ENCODE measurements around the gene BCAS4.
"Not testable (repeated sequence)": the region's sequence is repeated elsewhere in the genome, so short reads cannot be mapped to it uniquely, and the experiment has no call there.

Gene BCAS4

DNA sequence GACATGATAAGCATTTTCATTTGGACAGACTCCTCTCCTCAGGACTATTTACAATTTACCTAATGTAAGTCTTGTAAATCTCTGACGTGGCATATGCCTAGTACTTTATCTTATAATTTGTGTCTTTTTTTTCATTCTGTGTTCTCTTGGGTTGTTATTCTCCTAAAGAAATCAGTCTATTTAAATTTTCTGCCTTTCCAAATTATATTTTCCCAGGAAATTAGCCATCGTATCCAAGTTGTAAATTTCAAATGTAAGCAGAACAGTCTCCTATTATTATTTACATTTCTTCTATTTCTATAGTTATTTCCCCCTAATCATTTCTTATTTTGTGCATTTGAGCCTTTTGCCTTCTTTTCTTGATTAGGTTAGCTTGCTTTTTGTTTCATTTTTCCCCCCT is 17.5 kb upstream of the BCAS4 start:
- no peak for DNase-seq (ENCODE audit: low read depth in 1 of 2, low spot score in 1 of 2)
- in situ Hi-C loops (cut with HindIII; ENCODE audit: low pct_unique_long_range_greater_than_20kb, low sequenced_read_pairs) = no loop called here
- no peak for TF ChIP-seq JUND (IDR thresholded peaks at IDR 0.05; ENCODE audit: low read depth)

GRCh38 chr20:50778994-50779393 is 15.9 kb upstream of the BCAS4 start:
- DNase-seq (ENCODE audit: low read depth in 1 of 2, low spot score in 1 of 2); in situ Hi-C loops (cut with HindIII; ENCODE audit: low pct_unique_long_range_greater_than_20kb, low sequenced_read_pairs): not testable (repeated sequence)

GRCh38 chr20:50783390-50783789 is 11.5 kb upstream of the BCAS4 start:
- in situ Hi-C loops (cut with HindIII; ENCODE audit: low pct_unique_long_range_greater_than_20kb, low sequenced_read_pairs) = no loop called here

GRCh38 chr20:50783903-50784302 is 11.0 kb upstream of the BCAS4 start:
- DNase-seq (ENCODE audit: low read depth in 1 of 2, low spot score in 1 of 2) = no peak
- TF ChIP-seq JUND (IDR thresholded peaks at IDR 0.05; ENCODE audit: low read depth) = no peak
- in situ Hi-C loops (cut with HindIII; ENCODE audit: low pct_unique_long_range_greater_than_20kb, low sequenced_read_pairs) = no loop called here

More at GRCh38 chr20:50783390-50783789, 11.5 kb upstream of the BCAS4 start:
- TF ChIP-seq JUND (IDR thresholded peaks at IDR 0.05; ENCODE audit: low read depth) = no peak
- DNase-seq (ENCODE audit: low read depth in 1 of 2, low spot score in 1 of 2) = no peak

DNA sequence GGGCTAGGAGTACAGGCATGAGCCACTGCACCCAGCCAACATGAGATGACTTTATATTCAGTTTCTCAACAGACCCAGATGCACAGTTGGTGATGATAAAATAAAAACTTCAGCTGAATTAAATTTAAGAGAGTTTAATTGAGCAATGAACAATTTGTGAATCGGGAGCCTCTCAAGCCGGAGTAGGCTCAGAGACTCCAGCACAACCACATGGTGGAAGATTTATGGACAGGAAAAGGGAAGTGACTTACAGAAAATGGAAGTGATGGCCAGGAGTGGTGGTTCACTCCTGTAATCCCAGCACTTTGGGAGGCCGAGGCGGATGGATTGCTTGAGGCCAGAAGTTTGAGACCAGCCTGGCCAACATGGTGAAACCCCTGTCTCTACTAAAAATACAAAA is 10.4 kb upstream of the BCAS4 start:
- in situ Hi-C loops (cut with HindIII; ENCODE audit: low pct_unique_long_range_greater_than_20kb, low sequenced_read_pairs) = no loop called here
- no peak for DNase-seq (ENCODE audit: low read depth in 1 of 2, low spot score in 1 of 2)
- TF ChIP-seq JUND (IDR thresholded peaks at IDR 0.05; ENCODE audit: low read depth) = no peak

DNA sequence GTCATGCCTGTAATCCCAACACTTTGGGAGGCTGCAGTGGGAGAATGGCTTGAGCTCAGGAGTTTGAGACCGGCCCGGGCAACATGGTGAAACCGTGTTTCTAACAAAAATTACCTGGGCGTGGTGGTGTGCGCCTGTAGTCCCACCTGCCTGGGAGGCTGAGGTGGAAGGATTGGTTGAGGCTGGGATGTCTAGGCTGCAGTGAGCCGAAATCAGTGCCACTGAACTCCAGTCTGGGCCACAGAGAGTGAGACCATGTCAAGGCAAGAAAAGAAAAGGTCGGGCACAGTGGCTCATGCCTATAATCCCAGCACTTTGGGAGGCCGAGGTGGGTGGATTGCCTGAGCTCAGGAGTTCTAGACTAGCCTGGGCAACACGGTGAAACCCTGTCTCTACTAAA is 8.2 kb upstream of the BCAS4 start:
- TF ChIP-seq JUND (IDR thresholded peaks at IDR 0.05; ENCODE audit: low read depth) = no peak

GRCh38 chr20:50787181-50787580 is 7.7 kb upstream of the BCAS4 start:
- no peak for DNase-seq (ENCODE audit: low read depth in 1 of 2, low spot score in 1 of 2)
- no peak for TF ChIP-seq JUND (IDR thresholded peaks at IDR 0.05; ENCODE audit: low read depth)
- in situ Hi-C loops (cut with HindIII; ENCODE audit: low pct_unique_long_range_greater_than_20kb, low sequenced_read_pairs) = no loop called here

More for the DNA sequence above, 8.2 kb upstream of the BCAS4 start:
- DNase-seq (ENCODE audit: low read depth in 1 of 2, low spot score in 1 of 2) = no peak
- in situ Hi-C loops (cut with HindIII; ENCODE audit: low pct_unique_long_range_greater_than_20kb, low sequenced_read_pairs) = no loop called here

DNA sequence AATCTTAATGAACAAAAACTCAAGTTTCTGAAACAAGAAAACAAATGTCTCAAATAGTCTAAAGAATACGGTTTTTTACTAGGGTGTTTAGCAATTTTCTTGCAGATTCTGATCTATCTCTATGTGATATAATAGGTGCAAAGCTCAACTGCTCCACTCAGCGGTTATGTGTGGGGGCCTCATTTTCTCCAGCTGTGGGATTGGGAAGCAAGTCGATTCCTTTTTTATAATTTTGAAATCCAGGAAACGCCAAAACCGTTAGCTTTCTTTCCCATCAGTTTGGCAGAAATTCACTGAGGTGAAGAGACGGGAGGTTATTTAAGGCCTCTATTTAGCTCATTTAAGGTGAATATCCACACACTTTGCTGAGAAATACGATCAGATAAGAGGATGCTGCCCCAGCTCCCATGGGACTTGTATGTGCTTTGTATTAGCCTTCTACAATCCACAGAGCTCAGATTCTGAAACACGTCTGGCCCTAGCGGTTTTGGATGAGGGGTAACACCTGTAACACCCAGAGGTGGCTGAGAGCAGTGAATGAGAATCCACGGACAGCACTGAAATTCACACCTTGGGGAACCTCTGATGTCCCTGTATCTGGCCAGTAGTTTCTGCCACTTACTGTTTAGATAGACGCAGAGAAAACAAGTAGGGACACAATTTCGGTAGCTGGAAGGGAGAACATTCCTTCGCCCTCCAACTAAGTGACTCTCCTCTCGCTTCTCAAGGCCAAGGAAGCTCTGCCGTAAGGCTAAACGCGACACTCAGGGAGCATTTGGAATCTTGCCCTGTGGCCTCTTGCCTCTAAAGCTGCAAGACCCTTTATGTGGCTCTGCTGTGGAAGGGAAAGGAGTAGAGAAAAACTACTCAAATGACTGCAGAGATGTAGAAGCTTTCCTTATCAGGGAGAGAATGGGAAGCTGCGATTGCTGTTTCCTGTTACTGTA is 6.5 kb upstream of the BCAS4 start:
- in situ Hi-C loops (cut with HindIII; ENCODE audit: low pct_unique_long_range_greater_than_20kb, low sequenced_read_pairs) = no loop called here
- peak; percentile 59 to 88 for DNase-seq (ENCODE audit: low read depth in 1 of 2, low spot score in 1 of 2)
- TF ChIP-seq JUND (IDR thresholded peaks at IDR 0.05; ENCODE audit: low read depth) = no peak

- no peak for TF ChIP-seq JUND (IDR thresholded peaks at IDR 0.05; ENCODE audit: low read depth)
- DNase-seq (ENCODE audit: low read depth in 1 of 2, low spot score in 1 of 2) = peak in 1 of 2 experiments; percentile 75
- in situ Hi-C loops (cut with HindIII; ENCODE audit: low pct_unique_long_range_greater_than_20kb, low sequenced_read_pairs) = no loop called here
Observed at GRCh38 chr20:50789968-50790650, 4.8 kb upstream of the BCAS4 start.

GRCh38 chr20:50790651-50791277 is 4.1 kb upstream of the BCAS4 start:
- TF ChIP-seq JUND (IDR thresholded peaks at IDR 0.05; ENCODE audit: low read depth) = no peak
- peak; percentile 90 to 97 for DNase-seq (ENCODE audit: low read depth in 1 of 2, low spot score in 1 of 2)
- in situ Hi-C loops (cut with HindIII; ENCODE audit: low pct_unique_long_range_greater_than_20kb, low sequenced_read_pairs) = no loop called here

GRCh38 chr20:50792708-50793574 is 1.9 kb upstream of the BCAS4 start:
- in situ Hi-C loops (cut with HindIII; ENCODE audit: low pct_unique_long_range_greater_than_20kb, low sequenced_read_pairs) = no loop called here
- peak in 1 of 2 experiments; percentile 77 for DNase-seq (ENCODE audit: low read depth in 1 of 2, low spot score in 1 of 2)
- TF ChIP-seq JUND (IDR thresholded peaks at IDR 0.05; ENCODE audit: low read depth) = no peak

- peak in 1 of 2 experiments; percentile 74 for DNase-seq (ENCODE audit: low read depth in 1 of 2, low spot score in 1 of 2)
- in situ Hi-C loops (cut with HindIII; ENCODE audit: low pct_unique_long_range_greater_than_20kb, low sequenced_read_pairs) = not testable (repeated sequence)
Observed at GRCh38 chr20:50793575-50794016, 1.3 kb upstream of the BCAS4 start.

Data from T47D (cell line).